ENCODE data around the gene FOXK2. TPM values are rescaled to one million over a fixed set of nuclear protein-coding genes. Genes with fewer than 3 reads are reported as not detected.

The FOXK2 gene
- total RNA-seq, 3 donors from 2014 or later, result 25.0 to 48.6 (median 36.7) TPM

GRCh38 chr17:82547981-82548380 is 28.4 kb downstream of the FOXK2 start:
- H3K36me3 ChIP-seq, result no peaks in the 10 kb centered on the region
- DNase-seq (ENCODE audit: low spot score in 2 of 2), result no peak
- peaks cover 0 to 14% of the 10 kb centered on the region in 2 donors for H3K4me1 ChIP-seq
- TF ChIP-seq POLR2AphosphoS5 (IDR thresholded peaks at IDR 0.05), result no peak
- TF ChIP-seq CTCF (IDR thresholded peaks at IDR 0.05), result no peak
- TF ChIP-seq POLR2A (IDR thresholded peaks at IDR 0.05), result no peak
- no peak overlapping the region for H3K4me3 ChIP-seq
- no peaks in the 10 kb centered on the region for H3K27me3 ChIP-seq
- H3K9me3 ChIP-seq, result no peaks in the 10 kb centered on the region
- H3K27ac ChIP-seq, result no peak overlapping the region
- intact Hi-C loops (cut with DNase I; ENCODE audit: low total_unique reads), result no loop called here

- no peak for DNase-seq (ENCODE audit: low spot score in 2 of 2)
- H3K4me1 ChIP-seq, result peaks cover 0 to 14% of the 10 kb centered on the region in 2 donors
- H3K4me3 ChIP-seq, result no peak overlapping the region
Measured at GRCh38 chr17:82548681-82549303, 29.3 kb downstream of the FOXK2 start.

GRCh38 chr17:82551779-82552457 is 32.4 kb downstream of the FOXK2 start:
- peak in 1 of 3 donors; percentile 19 for TF ChIP-seq POLR2AphosphoS5 (IDR thresholded peaks at IDR 0.05)
- no peak for TF ChIP-seq POLR2A (IDR thresholded peaks at IDR 0.05)
- peak; percentile 67 to 72 (median 71) for TF ChIP-seq CTCF (IDR thresholded peaks at IDR 0.05)
- intact Hi-C loops (cut with DNase I; ENCODE audit: low total_unique reads), result no loop called here

More at GRCh38 chr17:82548681-82549303, 29.3 kb downstream of the FOXK2 start:
- H3K36me3 ChIP-seq, result no peaks in the 10 kb centered on the region
- H3K9me3 ChIP-seq, result no peaks in the 10 kb centered on the region
- no peaks in the 10 kb centered on the region for H3K27me3 ChIP-seq
- intact Hi-C loops (cut with DNase I; ENCODE audit: low total_unique reads), result no loop called here
- peak overlapping the region; percentile 13 to 31 for H3K27ac ChIP-seq
- TF ChIP-seq POLR2A (IDR thresholded peaks at IDR 0.05), result no peak
- TF ChIP-seq POLR2AphosphoS5 (IDR thresholded peaks at IDR 0.05), result no peak
- TF ChIP-seq CTCF (IDR thresholded peaks at IDR 0.05), result no peak

GRCh38 chr17:82552580-82552979 is 33.0 kb downstream of the FOXK2 start:
- TF ChIP-seq CTCF (IDR thresholded peaks at IDR 0.05) (no peak), POLR2AphosphoS5 (IDR thresholded peaks at IDR 0.05) (no peak), POLR2A (IDR thresholded peaks at IDR 0.05) (no peak)
- Histone ChIP-seq H3K4me1 (peaks cover 0 to 14% of the 10 kb centered on the region in 2 donors), H3K9me3 (no peaks in the 10 kb centered on the region), H3K36me3 (no peaks in the 10 kb centered on the region), H3K4me3 (no peak overlapping the region), H3K27me3 (no peaks in the 10 kb centered on the region), H3K27ac (no peak overlapping the region)
- intact Hi-C loops (cut with DNase I; ENCODE audit: low total_unique reads), result no loop called here
- no peak for DNase-seq (ENCODE audit: low spot score in 2 of 2)

More at GRCh38 chr17:82551779-82552457, 32.4 kb downstream of the FOXK2 start:
- H3K9me3 ChIP-seq, result no peaks in the 10 kb centered on the region
- no peaks in the 10 kb centered on the region for H3K27me3 ChIP-seq
- peak; percentile 55 to 69 for DNase-seq (ENCODE audit: low spot score in 2 of 2)
- no peaks in the 10 kb centered on the region for H3K36me3 ChIP-seq
- peaks cover 0 to 14% of the 10 kb centered on the region in 2 donors for H3K4me1 ChIP-seq
- peak overlapping the region in 1 of 2 donors; percentile 16 for H3K27ac ChIP-seq
- no peak overlapping the region for H3K4me3 ChIP-seq

Data from breast epithelium (tissue), 4 donors.